Lower leg skin (tissue), 4 donors: ENCODE measurements around the gene KRT80. TPM values are rescaled to one million over a fixed set of nuclear protein-coding genes. Genes with fewer than 3 reads are reported as not detected.

Experiments
- DNase-seq, 2 donors: peaks; one replicate each; pipeline ENCODE4 v3.0.0-alpha.2; 2019; ENCODE audit warnings: low spot score in 2 of 2
- H3K4me3 ChIP-seq: fragments of 200-600 bp; sonication (generic); 2 replicates; pipeline ENCODE4 v1.5.1; 2017; ENCODE audit warnings: mild to moderate bottlenecking, low read depth; ENCODE audit not compliant: poor library complexity, severe bottlenecking
- POLR2A ChIP-seq, 2 donors: fragments of 450-650 bp; IDR thresholded peaks; one replicate each; pipeline ENCODE4 v1.6.1; 2016 to 2017; ENCODE audit warnings: antibody characterized with exemption in 2 of 2, mild to moderate bottlenecking in 1 of 2, moderate library complexity in 1 of 2
- WGBS, 2 donors: methylation state at CpG; one replicate each; pipeline ENCODE4 v1.1.5; 2018; 5-methylcytosine and 5-hydroxymethylcytosine counted together
- intact Hi-C: fragments of 100-400 bp; cut with DNase I; formaldehyde crosslinking; loops from one replicate; pipeline ENCODE4 v1.15.0; 2023; ENCODE audit warnings: low total_unique reads
- total RNA-seq, 4 donors: library from RNA; depleted of rRNA; stranded (reverse); fragments of >200 nt; gene quantifications; one replicate each; pipeline ENCODE4 v1.1.0, GENCODE V29; 2016
- TF ChIP-seq, protein P1 (sequence below), 3 donors: fragments of 450-650 bp; IDR thresholded peaks; one replicate each; pipeline ENCODE4 v1.5.1; 2016; ENCODE audit warnings: antibody characterized with exemption in 3 of 3, mild to moderate bottlenecking in 3 of 3, moderate library complexity in 2 of 3

The KRT80 gene
- total RNA-seq, 4 donors from 2014 or later = 269 to 349 (median 275) TPM

DNA sequence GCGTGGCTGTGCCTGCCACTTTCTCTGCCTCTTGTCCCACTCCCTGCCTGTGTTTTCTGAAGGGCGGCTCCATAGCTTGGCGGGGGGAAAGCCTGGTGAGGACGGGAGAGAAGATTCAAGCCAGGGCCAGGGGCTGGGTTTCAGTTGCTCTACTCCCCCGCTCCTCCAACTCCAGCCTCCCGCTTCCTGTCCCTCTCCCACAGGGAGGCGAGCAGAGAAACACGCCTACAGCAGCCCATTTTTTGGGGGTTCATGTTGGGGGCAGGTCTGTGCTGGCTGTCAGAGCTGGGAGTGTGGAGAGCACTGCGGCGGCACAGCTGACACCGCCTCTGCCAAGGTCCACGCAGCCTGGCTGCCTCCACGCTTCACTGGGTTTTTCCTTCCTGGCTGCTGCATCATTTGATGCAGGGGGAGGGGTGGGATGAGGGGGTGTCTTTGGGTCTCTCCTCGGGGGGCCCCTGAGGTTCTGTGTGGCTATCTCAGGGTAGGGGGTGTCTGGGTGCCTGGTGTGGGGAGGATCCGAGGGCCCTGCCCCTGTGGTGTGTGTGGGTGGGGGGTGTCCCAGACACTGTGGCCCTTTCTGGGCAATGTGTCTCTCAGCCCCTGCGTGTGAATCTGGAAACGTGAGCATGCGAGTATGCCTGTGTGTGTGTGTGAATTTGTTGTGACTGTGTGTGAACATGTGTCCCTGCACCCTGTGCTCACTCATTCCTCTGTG lies 10.7 kb upstream of the KRT80 start:
- DNase-seq = peak in 1 of 2 donors; percentile 86
- intact Hi-C loops = no loop called here
- TF ChIP-seq POLR2A (IDR thresholded peaks at IDR 0.05) = no peak
- TF ChIP-seq, protein P1, sequence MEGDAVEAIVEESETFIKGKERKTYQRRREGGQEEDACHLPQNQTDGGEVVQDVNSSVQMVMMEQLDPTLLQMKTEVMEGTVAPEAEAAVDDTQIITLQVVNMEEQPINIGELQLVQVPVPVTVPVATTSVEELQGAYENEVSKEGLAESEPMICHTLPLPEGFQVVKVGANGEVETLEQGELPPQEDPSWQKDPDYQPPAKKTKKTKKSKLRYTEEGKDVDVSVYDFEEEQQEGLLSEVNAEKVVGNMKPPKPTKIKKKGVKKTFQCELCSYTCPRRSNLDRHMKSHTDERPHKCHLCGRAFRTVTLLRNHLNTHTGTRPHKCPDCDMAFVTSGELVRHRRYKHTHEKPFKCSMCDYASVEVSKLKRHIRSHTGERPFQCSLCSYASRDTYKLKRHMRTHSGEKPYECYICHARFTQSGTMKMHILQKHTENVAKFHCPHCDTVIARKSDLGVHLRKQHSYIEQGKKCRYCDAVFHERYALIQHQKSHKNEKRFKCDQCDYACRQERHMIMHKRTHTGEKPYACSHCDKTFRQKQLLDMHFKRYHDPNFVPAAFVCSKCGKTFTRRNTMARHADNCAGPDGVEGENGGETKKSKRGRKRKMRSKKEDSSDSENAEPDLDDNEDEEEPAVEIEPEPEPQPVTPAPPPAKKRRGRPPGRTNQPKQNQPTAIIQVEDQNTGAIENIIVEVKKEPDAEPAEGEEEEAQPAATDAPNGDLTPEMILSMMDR (IDR thresholded peaks at IDR 0.05) = no peak
- no peak overlapping the region for H3K4me3 ChIP-seq
- WGBS, 2 donors = 26 to 33% methylated on average over 18 of the region's 18 CpGs

DNA sequence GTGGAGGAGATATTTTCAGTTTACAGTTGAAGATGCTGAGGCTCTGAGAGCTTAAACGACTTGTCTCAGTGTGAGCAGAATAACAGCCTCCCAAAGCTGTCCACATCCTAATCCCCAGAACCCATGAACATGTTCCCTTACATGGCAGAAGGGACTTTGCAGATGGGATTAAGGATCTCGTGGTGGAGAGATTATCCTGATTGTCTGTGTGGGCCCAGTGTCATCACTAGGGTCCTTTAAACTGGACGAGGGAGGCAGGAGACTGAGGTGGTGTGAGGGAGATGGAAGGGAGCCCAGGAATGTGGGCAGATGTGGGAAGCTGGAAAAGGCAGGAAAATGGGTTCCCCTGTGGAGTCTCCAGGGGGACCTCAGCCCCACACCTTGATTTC lies 9.6 kb upstream of the KRT80 start:
- TF ChIP-seq, protein P1 (IDR thresholded peaks at IDR 0.05) = no peak
- TF ChIP-seq POLR2A (IDR thresholded peaks at IDR 0.05) = no peak
- DNase-seq = no peak
- H3K4me3 ChIP-seq = no peak overlapping the region
- WGBS, 2 donors = 49 to 62% methylated on average over 3 of the region's 3 CpGs
- intact Hi-C loops = no loop called here

DNA sequence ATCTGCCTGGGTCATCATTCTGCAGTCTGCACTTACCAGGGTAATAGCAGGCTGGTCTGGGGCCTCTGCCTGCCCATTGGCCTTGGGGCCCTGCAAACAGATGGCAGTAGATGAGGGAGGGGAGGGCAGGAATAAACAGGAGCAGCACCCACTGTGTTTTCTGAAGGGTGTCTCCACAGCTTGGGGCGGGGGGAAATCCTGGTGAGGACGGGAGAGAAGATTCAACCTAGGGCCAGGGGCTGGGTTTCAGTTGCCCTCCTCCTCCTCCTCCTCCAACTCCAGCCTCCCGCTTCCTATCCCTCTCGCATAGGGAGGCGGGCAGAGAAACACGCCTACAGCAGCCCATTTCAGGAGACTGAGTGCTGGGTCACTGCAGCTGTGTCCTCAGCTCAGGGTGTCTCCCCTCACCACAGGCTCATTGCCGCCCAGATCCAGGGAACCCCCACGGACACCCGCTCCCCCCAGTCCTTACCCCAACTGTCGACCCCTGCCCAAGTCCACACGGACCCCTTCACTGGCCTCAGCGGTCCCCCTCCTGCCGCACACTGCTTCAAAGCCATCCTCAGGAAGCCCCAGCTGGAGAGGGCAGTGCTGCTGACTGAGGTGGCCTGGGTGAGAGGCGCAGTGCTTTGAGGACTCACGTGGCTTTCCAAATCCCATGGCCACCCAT lies 9.1 kb upstream of the KRT80 start:
- TF ChIP-seq, protein P1 (IDR thresholded peaks at IDR 0.05) = no peak
- TF ChIP-seq POLR2A (IDR thresholded peaks at IDR 0.05) = no peak
- intact Hi-C loops = no loop called here
- no peak for DNase-seq
- WGBS, 2 donors = 85 to 96% methylated on average over 15 of the region's 15 CpGs
- H3K4me3 ChIP-seq = no peak overlapping the region

DNA sequence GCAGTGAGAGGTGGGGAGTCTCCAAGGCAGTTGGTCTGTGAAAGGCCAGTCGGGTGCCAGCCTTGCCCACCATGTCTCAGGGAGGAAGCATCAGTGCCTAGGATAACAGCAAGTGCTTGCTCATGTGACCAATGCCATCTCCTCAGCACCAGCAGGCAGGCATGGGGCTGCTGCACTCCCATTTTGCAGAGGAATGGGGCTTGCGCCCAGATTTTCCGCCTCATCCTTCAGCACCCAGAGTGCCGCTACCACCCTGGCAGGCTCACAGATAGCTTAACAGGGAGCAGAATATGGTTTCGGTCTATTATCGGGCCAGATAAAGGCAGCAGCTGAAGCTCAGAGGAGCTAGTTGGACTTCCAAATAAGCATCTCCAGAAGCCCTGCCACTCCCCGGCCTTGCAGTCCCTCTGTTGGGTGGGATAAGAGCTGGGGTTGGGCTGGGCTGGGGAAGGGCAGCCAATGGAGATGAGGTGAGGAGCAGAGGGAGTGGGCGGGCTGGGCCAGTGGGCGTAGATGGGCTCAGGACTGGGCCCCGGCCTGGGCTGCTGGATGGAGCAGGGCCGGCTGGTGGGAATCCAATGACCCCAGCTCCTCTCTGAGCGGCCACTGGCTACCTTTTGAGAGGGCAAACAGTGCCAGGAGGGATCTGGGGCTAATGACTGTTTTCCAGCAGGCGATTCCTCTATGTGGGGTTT lies 8.4 kb upstream of the KRT80 start:
- no peak for DNase-seq
- no peak for TF ChIP-seq POLR2A (IDR thresholded peaks at IDR 0.05)
- intact Hi-C loops = no loop called here
- 94 to 95% methylated on average over 12 to 13 of the region's 13 CpGs for WGBS, 2 donors
- no peak overlapping the region for H3K4me3 ChIP-seq

DNA sequence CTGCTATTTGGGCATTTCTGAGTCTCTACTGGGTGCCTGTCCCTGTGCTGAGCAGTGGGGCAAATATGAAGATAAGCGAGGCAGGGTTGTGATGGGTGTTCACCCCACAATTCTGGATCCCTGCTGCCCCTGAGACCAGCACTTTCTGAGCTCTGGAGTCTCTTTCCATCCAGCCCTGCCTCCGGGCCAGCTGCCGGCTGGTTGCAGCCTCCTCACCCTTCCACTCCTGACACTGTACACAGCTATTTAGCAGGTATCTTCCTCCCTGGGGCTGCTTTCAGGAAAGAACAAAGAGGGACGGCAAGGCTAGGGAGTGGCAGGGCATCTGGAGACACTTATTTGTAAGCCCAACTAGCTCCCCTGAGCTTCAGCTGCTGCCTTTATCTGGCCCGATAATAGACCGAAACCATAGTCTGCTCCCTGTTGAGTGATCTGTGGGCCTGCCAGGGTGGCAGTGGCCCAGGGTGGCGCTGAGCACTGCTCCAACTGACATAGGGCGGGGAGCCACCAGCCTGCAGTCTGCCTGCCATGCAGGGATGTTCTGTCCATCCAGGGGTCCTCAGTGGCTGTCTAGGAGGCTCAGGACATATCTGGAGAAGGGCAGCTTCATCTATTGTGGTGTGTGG lies 7.6 kb upstream of the KRT80 start:
- TF ChIP-seq, protein P1 (IDR thresholded peaks at IDR 0.05) = no peak
- no peak for TF ChIP-seq POLR2A (IDR thresholded peaks at IDR 0.05)
- intact Hi-C loops = no loop called here
- 43 to 54% methylated on average over 6 to 8 of the region's 8 CpGs for WGBS, 2 donors
- no peak overlapping the region for H3K4me3 ChIP-seq
- DNase-seq = no peak
